ENCODE data around the gene ITPA. TPM values are rescaled to one million over a fixed set of nuclear protein-coding genes. Genes with fewer than 3 reads are reported as not detected.
A peak's percentile ranks its signal among the peaks of the same experiment; 100 is the strongest.

Gene ITPA
- total and polyA plus RNA-seq, 10 of the 15 experiments (the other 5 are each of a cell fraction or from before 2014, with no cell fraction given), result 5.5 to 124 (median 66.3) TPM

- TF ChIP-seq ZBTB11 (CRISPR knock-in tag; IDR thresholded peaks at IDR 0.05), result no peak
- no peak for TF ChIP-seq MYC (IDR thresholded peaks at IDR 0.05; ENCODE audit: insufficient read depth, insufficient read length, insufficient replicate concordance, low read length, severe bottlenecking)
- TF ChIP-seq RCOR1 (conservative IDR thresholded peaks at IDR 0.05; ENCODE audit: low read depth, low read length), result no peak
- no peak for TF ChIP-seq TBL1XR1 (IDR thresholded peaks at IDR 0.05; ENCODE audit: low read depth, low read length)
- TF ChIP-seq CREB1 (IDR thresholded peaks at IDR 0.05; ENCODE audit: low read depth), result no peak
- no peak for TF ChIP-seq ZNF24 (IDR thresholded peaks at IDR 0.05)
- TF ChIP-seq EED (IDR thresholded peaks at IDR 0.05; ENCODE audit: low read depth), result peak; percentile 43
- TF ChIP-seq SIX5 (IDR thresholded peaks at IDR 0.05; ENCODE audit: low read depth, low read length, severe bottlenecking), result no peak
- TF ChIP-seq, protein P1, sequence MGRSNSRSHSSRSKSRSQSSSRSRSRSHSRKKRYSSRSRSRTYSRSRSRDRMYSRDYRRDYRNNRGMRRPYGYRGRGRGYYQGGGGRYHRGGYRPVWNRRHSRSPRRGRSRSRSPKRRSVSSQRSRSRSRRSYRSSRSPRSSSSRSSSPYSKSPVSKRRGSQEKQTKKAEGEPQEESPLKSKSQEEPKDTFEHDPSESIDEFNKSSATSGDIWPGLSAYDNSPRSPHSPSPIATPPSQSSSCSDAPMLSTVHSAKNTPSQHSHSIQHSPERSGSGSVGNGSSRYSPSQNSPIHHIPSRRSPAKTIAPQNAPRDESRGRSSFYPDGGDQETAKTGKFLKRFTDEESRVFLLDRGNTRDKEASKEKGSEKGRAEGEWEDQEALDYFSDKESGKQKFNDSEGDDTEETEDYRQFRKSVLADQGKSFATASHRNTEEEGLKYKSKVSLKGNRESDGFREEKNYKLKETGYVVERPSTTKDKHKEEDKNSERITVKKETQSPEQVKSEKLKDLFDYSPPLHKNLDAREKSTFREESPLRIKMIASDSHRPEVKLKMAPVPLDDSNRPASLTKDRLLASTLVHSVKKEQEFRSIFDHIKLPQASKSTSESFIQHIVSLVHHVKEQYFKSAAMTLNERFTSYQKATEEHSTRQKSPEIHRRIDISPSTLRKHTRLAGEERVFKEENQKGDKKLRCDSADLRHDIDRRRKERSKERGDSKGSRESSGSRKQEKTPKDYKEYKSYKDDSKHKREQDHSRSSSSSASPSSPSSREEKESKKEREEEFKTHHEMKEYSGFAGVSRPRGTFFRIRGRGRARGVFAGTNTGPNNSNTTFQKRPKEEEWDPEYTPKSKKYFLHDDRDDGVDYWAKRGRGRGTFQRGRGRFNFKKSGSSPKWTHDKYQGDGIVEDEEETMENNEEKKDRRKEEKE (IDR thresholded peaks at IDR 0.05), result no peak
- TF ChIP-seq E2F4 (IDR thresholded peaks at IDR 0.05; ENCODE audit: low read depth, low read length), result no peak
- 0 out of 2 replicates have a peak, but pooled peaks have one; percentile 20 for TF ChIP-seq YY1 (IDR thresholded peaks at IDR 0.05; ENCODE audit: low read depth, low read length)
These were observed 5.8 kb upstream of the ITPA start (continued) for GRCh38 chr20:3203315-3204123.
